HG03520 (cell line): ENCODE results near the gene ASCL4.

ENCODE experiments used
- ATAC-seq: cut with Tn5 transposase; IDR thresholded peaks from one replicate; pipeline ENCODE4 v1.9.1; 2021; ENCODE audit warnings: mild to moderate bottlenecking, moderate library complexity; ENCODE audit not compliant: unreplicated experiment

ASCL4 gene

DNA sequence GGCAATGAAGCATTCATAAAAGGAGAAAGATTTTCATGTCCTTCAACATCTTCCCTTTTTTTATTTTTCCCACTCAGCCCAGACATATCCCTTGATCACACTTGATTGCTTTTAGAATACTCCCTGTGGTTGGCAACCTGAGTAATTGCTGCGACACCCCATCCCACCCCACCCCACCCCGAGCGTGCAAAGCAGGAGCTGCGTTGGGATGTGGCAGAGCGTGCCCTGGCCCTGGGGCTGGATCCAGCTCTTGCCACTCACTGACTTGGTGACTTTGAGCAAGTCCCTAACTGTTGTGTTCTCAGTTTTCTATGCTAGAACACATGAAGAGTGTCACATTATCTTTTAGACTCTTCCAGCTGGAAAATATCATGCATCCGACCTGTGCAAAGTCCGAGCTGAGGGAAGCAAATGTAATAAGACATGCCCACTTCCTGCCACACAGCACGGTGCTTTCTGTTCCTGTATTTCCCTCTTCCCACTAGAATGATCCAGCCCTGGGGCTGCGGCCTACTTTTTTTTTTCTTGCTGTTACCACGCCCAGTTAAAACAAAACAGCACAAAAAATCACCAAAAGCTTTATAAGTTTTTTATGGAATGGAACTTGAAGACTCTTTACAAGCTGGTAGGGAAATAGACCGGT is 4.0 kb downstream of the ASCL4 start:
- ATAC-seq: no peak

DNA sequence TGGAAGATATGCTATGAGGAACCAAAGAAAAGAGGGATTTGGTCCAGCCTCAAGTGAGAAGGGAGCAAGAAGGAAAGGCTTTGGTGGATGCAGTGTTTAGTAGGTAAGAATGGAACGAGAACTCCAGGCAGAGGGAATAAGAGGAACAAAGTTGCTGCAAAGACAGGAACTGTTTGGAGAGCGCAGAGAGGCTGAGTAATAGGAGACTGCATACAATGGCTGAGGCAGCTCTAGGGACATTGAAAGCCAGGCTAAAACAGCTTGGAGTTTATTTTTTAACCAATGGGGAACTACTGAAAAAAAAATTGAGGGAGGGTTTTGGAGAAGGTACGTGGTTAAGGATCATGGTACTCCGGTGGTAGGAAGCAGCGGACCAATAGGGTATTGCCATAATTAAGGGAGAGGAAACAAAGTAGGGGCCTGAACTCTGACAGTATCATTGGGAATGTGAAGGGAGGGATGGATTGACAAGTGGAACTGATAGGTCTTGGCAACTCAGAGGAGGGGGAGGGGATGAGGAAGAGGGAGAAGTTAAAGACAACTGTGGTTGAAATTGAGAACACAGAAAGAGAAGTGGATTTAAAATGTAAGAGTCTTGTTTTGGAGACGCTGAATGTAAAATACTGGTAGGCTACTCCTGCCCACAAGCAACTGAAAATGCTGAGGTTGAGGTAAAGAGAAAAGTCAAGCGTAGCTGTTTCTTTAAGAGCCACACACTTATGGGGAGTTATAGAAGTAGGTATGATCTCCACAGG is 4.8 kb downstream of the ASCL4 start:
- peak; percentile 55 for ATAC-seq

DNA sequence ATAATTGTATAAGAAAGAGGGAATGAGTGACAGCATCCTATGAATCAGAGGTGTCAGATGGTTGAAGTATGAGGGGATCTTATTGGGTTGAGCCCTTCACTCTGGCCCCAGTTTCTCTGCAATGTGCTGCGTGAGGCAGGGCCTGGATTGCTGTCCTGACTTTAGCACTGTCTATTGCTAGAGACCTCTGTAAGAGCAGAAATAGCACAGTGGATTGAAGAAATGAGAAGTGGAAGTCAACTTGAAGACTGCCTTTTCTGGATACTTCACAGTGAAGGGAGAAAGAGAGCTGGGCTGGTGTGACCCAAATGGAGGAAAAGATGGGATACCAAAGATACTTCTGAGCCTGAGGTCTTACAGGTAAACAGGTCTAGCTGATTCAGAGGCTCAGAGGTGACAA is 5.8 kb downstream of the ASCL4 start:
- ATAC-seq: no peak

DNA sequence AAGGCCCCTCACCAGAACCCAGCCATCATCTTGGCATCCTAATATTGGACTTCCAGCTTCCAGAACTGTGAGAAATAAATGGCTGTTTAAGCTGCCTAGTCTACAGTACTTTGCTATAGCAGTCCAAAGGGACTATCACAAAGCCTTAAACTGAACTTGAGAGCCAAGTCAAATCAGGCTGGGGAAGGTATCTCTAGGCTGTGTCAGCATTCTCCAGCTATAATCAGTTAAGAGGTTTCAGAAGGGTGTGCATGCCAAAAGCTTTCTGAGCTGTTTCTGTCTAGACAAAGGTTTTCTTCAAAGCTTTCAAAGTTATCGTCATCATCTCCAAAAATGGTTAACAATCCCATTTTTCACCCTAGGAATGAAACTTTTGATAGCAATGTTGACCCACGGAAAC is 7.6 kb downstream of the ASCL4 start:
- ATAC-seq: no peak

DNA sequence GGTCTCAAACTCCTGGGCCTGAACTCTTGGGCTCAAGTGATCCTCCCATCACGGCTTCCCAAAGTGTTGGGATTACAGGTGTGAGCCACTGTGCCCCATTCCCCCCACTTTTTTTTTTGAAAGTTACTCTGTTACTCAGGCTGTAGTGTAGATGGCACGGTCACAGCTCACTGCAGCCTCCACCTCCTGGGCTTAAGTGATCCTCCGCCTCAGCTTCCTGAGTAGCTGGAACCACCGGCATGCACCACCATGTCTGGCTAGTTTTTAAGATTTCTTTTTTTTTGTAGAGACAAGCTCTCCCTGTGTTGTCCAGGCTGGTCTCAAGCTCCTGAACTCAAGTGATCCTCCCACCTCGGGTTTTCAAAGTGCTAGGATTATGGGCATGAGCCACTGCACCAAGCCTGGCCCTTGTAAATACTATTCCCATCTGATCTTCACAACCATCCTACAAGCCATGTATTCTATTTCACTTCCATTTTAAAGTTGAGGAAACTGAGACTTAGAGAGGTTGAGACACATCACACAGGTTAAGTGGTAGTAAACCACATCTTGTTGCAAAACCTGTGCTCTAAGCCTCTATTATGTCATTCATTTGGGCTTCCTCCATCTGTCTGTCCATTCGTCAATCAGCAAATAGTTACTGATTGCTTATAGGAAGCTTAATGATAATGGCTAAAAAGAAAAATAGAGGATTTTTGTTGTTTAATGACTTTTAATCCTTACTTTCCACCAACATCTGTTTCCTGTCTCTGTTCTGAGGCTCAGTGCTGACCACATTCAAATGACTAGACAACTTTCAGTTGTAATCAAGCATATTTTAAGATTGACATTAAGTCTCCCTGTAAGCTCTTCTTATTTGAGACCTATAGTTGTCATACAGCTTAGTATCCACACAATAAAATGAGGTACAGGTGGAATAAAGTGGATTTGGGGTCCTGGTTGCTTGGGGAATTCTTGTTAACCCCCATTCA is 9.2 kb downstream of the ASCL4 start:
- ATAC-seq: peak; percentile 49

DNA sequence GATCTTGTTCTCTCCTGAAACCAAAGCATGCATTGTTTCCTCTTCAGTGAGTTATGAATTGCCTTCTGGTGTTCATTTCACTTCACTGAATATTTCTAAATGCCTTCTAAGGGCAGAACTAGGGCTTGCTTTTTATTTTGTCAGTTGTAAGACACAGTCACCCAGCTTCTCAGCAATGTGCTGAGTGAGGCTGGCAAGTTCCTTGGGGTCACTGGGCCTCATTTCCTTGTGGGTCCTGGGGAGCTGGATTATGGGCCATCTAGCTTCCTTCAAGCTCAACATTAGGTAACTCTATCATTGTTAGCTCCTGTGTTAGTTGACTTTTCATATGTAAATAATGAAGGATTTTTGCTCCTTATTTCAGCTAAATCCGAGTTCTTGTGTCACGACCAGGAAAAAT is 13.8 kb downstream of the ASCL4 start:
- no peak for ATAC-seq

DNA sequence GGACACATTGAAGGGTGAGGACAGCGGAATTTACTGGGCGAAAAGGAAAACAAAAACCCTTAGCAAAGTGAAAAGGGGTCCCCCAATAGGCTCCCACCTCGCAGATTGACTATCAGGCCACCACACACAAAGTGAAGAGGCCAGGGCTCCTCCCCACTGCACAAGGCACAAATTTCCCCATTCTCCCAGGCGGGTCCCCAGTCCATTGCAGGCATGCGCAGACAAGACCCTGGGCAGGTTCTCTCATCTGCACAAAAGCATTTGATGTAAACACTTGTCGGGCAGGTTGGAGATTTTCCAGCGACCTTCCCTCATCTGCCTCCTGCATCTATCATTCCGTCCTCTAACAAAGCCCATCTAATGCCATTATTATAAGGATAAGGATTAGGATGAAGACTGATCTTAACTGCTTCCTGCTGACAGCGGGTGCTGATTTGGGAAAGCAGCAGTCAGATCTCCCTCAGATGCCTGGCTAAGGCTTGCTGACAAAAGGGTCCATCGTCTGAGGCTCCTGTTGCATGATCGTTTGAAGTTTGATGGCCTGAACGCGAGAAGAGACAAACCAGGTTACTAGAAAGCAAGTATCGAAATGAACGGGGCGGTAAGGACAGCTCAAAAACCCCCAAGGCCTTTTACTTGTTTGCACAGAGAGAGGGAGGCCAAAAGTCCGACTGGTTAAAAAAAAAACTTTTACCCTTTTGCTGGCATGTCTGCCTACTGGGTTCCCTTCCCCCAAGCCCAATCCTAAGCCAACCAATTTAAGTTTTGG is 14.4 kb downstream of the ASCL4 start:
- no peak for ATAC-seq

DNA sequence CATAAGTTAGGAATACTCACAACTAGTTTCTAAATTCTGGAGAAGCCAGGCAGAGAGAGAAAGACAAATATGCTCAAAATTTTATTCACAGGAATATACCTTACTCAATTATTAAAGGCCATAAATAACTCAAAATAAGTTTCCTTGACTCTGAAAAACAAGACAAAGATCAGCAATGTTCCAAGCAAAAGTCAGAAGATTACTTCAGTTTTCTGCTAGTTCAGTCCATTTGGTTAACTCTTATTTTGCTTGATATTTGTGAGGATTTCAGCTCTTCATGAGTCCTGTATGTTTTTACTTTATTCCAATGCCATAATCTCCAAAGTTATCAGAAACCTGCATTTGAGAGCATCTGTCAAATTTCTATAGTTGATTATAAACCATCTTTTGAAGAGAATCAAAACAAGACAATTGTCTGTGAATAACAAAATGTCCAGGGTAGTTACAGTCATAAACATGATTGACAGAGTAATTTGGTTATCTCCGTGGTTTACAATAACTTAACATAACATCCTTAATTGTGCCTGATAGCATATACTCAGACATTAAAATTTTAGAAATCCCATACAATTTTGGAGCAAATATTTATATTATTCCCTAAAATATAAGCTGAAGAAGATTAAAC is 17.1 kb downstream of the ASCL4 start:
- ATAC-seq: no peak

DNA sequence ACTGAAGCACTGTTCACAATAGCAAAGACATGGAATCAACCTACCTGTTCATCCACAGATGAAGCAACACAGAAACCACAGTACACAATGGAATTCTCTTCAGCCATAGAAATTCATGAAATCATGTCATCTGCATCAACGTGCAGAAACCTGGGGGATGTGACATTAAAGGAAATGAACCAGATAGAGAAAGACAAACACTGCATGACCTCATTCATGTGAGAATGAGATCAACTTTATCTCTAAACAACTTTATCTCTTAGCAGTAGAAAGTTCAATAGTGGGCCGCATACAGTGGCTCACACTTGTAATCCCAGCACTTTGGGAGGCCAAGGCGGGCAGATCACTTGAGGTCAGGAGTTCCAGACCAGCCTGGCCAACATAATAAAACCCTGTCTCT is 19.9 kb downstream of the ASCL4 start:
- ATAC-seq: no peak

DNA sequence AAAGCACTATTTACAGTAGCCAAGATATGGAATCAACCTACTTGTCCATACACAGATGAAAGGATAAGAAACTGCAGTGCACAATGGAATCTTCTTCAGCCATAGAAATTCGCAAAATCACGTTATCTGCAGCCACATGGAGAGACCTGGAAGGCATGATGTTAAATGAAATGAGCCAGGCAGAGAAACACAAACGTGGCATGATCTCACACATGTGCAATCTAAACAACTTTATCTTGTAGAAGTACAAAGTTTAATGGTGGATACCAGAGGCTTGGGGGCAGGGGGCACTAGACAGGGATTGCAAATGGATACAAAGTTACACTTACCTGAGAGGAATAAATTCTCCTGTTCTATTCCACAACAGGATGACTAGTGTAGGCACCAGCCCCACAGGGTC is 24.1 kb downstream of the ASCL4 start:
- no peak for ATAC-seq

DNA sequence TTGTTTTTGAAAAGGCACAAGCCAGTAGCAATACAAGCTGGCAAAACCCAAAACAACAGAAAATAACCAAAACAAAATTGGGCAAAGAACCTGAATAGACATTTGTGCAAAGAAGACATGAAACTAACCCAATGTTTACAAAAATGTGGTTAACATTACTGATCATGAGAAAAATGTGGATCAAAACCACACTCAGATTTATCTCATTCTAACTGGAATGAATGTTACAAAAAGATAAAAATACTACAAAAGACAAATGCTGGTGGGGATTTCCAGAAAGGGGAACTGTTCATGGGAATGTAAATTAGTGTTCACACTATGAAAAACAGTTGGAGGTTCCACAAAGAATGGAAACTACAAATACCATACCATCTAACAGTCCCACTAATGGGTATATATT is 26.6 kb downstream of the ASCL4 start:
- ATAC-seq: no peak

DNA sequence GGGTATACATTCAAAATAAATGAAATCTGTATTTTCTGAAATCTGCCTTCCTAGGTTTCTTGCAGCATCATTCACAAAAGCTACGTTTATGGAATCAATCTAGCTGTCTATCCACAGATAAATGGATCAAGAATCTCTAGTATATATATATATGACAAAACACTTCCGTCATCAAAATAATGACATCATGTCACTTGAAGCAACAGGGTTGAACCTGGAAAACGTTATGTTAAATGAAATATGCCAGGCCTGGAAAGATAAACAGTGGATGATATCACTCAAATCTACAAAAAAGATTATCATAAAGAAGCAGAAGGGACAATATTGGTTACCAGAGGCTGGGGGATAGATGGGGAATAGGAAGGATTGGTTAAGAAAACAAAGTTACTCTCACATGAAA is 28.6 kb downstream of the ASCL4 start:
- no peak for ATAC-seq

DNA sequence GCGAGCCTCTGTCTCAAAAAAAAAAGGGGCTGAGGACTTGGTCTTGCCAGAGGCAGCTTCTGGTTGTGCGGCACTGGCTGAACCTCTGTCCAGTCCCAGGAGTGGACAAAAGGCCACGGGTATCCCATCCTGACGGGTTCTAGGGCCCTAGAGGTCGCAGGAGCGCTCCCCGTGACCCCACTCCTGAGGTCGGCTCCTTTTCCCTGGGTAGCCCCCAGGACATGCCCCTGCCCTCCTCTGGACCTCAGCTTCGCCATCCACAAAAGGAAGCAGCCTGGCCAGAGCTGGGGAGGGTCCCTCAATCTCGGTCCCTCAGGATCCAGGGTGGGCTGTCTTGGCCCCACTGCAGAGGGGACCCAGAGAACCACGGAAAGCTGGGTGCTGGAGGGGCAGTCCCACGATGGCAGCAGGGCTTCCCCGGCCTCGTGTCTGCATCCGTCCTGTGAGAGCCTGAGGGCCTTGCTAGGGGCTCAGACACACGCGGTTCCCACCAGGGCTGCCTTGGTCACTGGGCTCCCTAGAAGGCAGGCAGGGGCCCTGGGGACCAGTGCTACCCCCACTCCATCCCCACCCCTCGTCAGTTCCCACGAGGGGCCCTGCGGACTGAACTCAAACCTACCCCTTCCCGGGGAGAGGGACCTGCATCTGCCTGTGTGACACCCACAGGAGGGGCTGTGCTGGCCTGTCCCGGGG is 31.1 kb downstream of the ASCL4 start:
- ATAC-seq: no peak

DNA sequence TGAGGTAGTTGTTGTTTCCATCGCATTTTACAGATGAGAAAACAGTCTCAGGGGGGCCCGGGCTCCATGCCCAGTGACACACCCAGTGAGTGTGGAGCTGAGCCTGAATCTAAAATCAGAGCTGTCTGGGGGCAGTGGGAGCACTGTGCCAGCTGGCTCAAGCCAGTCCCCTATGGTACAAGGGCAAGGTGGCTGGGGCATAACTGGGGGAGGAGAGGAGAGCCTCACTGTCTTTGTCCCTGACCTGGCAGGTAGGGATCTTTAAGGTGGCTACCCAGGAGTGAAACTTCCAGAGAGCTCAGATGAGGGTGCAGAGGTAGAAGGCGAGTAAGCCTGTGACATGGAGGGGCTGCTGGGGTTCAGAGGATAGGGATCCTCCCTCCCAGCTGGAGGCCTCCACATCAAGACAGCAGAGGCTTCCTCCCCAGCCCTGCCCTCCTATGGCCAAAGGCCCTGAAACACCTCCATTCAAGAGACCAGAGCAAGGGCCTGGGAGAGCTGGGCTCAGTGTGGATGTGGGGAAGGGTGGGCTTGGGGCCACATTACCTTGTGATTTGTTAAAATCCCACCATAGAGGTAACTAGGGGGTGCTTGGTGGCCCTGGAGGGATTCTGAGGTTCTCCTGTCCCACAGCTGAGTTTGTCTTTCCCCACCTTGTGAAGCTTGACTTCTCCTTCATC is 33.1 kb downstream of the ASCL4 start:
- ATAC-seq: no peak

DNA sequence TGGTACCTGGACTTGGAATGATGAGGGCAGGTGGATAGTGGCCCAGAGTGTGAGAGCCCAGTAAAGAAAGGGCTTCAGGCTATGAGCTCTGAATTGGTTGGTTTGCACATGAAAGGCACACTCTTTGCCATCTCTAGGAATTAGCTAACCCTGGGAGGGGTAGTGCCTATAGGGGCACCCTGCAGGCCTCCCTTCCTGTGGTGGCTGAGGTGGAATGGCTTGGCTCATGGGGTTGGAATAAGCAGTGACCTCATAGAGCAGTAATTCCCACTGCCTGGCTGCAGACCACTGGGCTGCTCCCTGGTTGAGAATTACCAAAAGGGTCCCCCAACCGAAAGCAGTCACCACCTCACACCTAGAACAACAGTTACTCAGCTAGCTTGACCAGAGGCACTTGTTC is 42.7 kb downstream of the ASCL4 start:
- no peak for ATAC-seq

DNA sequence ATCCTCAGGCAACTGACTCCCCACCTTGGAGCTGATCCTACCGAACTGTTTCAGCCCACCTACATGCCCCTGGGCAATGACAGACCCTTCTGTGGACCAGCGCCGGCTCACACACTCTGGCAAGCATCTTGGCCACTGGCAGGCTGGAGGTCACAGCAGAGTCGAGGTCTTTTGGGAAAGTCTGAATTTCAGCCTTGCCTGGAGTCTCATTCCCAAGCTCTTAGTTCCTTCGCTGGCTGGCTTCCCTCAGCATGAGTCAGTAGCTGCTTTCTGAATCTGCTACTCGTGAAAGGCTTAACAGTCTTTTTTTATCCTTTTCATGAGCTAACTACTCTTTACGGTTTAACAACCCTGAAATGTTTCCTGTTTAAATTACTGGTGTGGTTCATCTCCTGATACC is 44.5 kb downstream of the ASCL4 start:
- no peak for ATAC-seq

DNA sequence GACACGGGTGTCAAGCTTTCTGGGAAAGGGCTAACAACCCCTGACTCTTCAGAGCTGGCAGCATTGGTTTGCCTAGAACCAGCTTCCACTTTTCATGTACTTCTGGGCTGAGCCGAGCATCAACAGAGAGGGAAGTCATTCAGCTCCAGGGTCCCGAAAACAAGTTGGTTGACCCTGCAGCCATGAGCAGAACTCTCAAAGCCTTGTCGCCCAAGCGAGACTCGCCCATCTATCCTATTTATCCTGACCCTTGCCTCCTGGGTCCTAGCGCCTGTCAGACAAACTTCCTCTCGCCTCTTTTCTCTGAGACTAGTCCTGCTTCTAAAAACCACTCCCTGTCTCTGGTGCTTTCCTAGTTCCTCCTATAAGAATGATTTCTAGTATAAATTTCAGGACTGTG is 47.9 kb downstream of the ASCL4 start:
- ATAC-seq: no peak
